22Rv1 (cell line): ENCODE data around the gene GIT2.

Experiments used
- ZFX ChIP-seq: fragments of 450-650 bp; IDR thresholded peaks from 2 replicates; pipeline ENCODE4 v1.6.1; 2017; ENCODE audit warnings: antibody characterized with exemption, borderline replicate concordance
- TF ChIP-seq, protein P1 (sequence below): fragments of 450-650 bp; IDR thresholded peaks from 2 replicates; pipeline ENCODE4 v1.5.1; 2017; ENCODE audit warnings: mild to moderate bottlenecking

DNA sequence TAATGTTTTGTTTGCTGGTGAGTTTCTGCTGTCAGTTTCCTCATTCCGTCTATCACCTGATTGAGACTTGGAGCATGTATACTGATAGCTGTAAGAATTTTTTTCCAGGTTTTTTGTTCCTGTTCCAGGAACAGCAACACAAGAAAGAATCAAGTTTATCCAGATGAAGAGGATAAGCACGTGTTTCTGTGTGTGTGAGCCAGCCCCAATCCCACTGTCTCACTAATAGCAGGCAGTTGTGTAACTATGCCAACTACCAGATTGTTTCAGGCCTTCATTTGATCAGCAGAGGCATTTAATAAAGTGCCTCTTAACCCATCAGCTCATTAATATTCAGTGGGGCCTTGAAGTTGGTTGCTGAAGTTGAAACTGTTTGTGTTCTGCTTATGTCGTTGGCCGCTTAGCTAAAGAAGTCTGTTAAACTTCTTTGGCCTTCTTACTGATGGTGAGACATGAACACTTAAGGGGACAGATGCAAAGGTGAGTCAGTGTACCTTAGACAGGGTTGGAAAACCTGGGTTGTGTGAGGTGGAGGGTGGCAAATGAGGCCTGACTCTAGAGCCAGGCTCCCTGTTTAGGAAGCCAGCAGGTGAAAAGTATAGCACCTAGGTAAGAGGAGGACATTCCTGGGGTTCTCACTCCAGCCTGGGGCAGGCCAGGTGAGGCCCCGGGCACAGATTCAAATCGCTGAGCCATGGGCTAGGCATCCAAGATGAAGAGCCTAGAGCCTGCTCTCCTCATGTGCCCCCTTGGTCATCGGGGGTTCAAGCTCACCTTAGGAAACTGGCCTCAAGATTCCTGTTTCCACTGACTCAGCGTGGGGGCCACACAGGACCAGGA is 6.7 kb upstream of the GIT2 start:
- TF ChIP-seq, protein P1, sequence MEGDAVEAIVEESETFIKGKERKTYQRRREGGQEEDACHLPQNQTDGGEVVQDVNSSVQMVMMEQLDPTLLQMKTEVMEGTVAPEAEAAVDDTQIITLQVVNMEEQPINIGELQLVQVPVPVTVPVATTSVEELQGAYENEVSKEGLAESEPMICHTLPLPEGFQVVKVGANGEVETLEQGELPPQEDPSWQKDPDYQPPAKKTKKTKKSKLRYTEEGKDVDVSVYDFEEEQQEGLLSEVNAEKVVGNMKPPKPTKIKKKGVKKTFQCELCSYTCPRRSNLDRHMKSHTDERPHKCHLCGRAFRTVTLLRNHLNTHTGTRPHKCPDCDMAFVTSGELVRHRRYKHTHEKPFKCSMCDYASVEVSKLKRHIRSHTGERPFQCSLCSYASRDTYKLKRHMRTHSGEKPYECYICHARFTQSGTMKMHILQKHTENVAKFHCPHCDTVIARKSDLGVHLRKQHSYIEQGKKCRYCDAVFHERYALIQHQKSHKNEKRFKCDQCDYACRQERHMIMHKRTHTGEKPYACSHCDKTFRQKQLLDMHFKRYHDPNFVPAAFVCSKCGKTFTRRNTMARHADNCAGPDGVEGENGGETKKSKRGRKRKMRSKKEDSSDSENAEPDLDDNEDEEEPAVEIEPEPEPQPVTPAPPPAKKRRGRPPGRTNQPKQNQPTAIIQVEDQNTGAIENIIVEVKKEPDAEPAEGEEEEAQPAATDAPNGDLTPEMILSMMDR, result no peak
- TF ChIP-seq ZFX, result no peak
